Measurements from ENCODE around the gene PALMD. TPM values are rescaled to one million over a fixed set of nuclear protein-coding genes. Genes with fewer than 3 reads are reported as not detected.

PALMD gene
- total RNA-seq, 1 donor from 2014 or later: 0.58 TPM

DNA sequence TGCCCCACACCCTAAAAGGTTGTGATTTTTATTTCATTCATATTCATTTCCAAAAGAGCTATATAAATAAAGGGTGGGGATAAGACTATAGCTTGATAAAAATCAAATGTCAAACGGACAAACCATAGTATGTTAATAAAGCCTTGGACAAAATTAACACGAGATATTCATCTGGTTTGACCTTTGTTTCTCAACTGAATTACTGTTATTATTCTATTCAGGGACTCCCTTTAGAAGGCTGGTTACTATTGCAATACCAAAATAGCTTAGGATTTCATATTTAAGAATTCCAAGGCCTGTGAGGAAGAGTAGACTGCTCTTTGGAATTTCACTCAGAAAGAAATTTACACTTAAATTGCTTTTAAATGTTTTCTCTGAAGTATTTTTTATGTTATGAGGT lies 10.2 kb upstream of the PALMD start:
- DNase-seq (ENCODE audit: low spot score in 2 of 2, unreplicated experiment in 2 of 2): no peak
- H3K4me1 Mint-ChIP-seq: no peaks in the 10 kb centered on the region
- peaks cover 1% of the 10 kb centered on the region for H3K27me3 Mint-ChIP-seq (ENCODE audit: low read depth)
- no peak overlapping the region for H3K27ac Mint-ChIP-seq
- H3K9me3 Mint-ChIP-seq: no peaks in the 10 kb centered on the region
- H3K36me3 Mint-ChIP-seq: no peaks in the 10 kb centered on the region
- no peak overlapping the region for H3K4me3 Mint-ChIP-seq
- TF ChIP-seq, protein P1, sequence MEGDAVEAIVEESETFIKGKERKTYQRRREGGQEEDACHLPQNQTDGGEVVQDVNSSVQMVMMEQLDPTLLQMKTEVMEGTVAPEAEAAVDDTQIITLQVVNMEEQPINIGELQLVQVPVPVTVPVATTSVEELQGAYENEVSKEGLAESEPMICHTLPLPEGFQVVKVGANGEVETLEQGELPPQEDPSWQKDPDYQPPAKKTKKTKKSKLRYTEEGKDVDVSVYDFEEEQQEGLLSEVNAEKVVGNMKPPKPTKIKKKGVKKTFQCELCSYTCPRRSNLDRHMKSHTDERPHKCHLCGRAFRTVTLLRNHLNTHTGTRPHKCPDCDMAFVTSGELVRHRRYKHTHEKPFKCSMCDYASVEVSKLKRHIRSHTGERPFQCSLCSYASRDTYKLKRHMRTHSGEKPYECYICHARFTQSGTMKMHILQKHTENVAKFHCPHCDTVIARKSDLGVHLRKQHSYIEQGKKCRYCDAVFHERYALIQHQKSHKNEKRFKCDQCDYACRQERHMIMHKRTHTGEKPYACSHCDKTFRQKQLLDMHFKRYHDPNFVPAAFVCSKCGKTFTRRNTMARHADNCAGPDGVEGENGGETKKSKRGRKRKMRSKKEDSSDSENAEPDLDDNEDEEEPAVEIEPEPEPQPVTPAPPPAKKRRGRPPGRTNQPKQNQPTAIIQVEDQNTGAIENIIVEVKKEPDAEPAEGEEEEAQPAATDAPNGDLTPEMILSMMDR (IDR thresholded peaks at IDR 0.05; ENCODE audit: unreplicated experiment): no peak

- no peaks in the 10 kb centered on the region for H3K27me3 Mint-ChIP-seq (ENCODE audit: low read depth)
- no peaks in the 10 kb centered on the region for H3K9me3 Mint-ChIP-seq
- no peak overlapping the region for H3K27ac Mint-ChIP-seq
- DNase-seq (ENCODE audit: low spot score in 2 of 2, unreplicated experiment in 2 of 2): no peak
- H3K4me1 Mint-ChIP-seq: no peaks in the 10 kb centered on the region
- no peak overlapping the region for H3K4me3 Mint-ChIP-seq
- no peaks in the 10 kb centered on the region for H3K36me3 Mint-ChIP-seq
- TF ChIP-seq, protein P1 (IDR thresholded peaks at IDR 0.05; ENCODE audit: unreplicated experiment): no peak
Measured at GRCh38 chr1:99636647-99637175, 9.2 kb upstream of the PALMD start.

GRCh38 chr1:99638853-99639252 lies 7.1 kb upstream of the PALMD start:
- H3K36me3 Mint-ChIP-seq: no peaks in the 10 kb centered on the region
- no peaks in the 10 kb centered on the region for H3K9me3 Mint-ChIP-seq
- no peaks in the 10 kb centered on the region for H3K4me1 Mint-ChIP-seq
- DNase-seq (ENCODE audit: low spot score in 2 of 2, unreplicated experiment in 2 of 2): no peak
- no peak overlapping the region for H3K4me3 Mint-ChIP-seq
- no peak overlapping the region for H3K27ac Mint-ChIP-seq
- TF ChIP-seq, protein P1 (IDR thresholded peaks at IDR 0.05; ENCODE audit: unreplicated experiment): no peak
- H3K27me3 Mint-ChIP-seq (ENCODE audit: low read depth): no peaks in the 10 kb centered on the region

DNA sequence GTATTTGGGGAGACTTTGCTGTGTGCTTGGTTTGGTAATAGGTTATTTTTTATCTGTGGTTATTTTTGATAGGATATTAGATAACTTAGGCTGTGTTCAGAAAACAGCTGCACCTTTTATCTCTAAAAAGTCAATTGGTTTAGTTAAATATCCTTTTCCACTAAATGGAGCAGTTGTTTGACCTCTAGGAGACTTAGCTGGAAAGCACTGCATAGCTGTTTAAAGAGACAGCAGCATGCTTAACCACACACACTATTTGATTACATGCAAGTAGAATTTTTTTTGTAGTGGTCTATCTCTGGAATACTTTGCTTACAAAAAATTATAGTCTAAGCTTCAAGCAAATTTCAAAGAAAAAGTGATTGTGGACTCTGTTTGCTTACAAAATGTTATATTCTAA lies 6.5 kb upstream of the PALMD start:
- Mint-ChIP-seq H3K27me3 (ENCODE audit: low read depth) (no peaks in the 10 kb centered on the region), H3K9me3 (no peaks in the 10 kb centered on the region), H3K36me3 (no peaks in the 10 kb centered on the region), H3K4me1 (no peaks in the 10 kb centered on the region), H3K27ac (no peak overlapping the region), H3K4me3 (no peak overlapping the region)
- TF ChIP-seq, protein P1 (IDR thresholded peaks at IDR 0.05; ENCODE audit: unreplicated experiment): no peak
- DNase-seq (ENCODE audit: low spot score in 2 of 2, unreplicated experiment in 2 of 2): no peak

DNA sequence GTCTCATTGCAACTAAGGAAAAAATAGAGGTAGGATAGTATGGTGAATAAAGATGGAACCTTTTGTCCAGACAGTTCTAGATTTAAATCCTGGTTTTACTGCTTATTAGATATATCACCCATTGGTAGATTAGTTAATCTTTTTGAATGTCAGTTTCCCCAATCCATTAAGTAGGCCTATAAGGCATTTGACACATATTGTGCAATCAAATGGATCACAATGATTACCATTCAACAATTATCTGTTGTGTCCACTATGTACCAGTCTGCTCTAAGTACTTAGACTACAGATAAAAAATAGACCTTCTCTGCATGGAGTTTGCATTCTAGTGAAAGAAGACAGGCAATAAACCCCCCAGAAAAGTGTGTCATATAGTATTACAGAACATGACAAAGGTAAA lies 6.0 kb upstream of the PALMD start:
- TF ChIP-seq, protein P1 (IDR thresholded peaks at IDR 0.05; ENCODE audit: unreplicated experiment): no peak
- Mint-ChIP-seq H3K27me3 (ENCODE audit: low read depth) (no peaks in the 10 kb centered on the region), H3K27ac (no peak overlapping the region), H3K4me1 (peaks cover under 1% of the 10 kb centered on the region), H3K9me3 (no peaks in the 10 kb centered on the region), H3K4me3 (no peak overlapping the region), H3K36me3 (no peaks in the 10 kb centered on the region)
- DNase-seq (ENCODE audit: low spot score in 2 of 2, unreplicated experiment in 2 of 2): no peak

- Mint-ChIP-seq H3K9me3 (no peaks in the 10 kb centered on the region), H3K27me3 (ENCODE audit: low read depth) (no peaks in the 10 kb centered on the region), H3K4me1 (peaks cover 8% of the 10 kb centered on the region), H3K4me3 (no peak overlapping the region), H3K27ac (no peak overlapping the region), H3K36me3 (no peaks in the 10 kb centered on the region)
- DNase-seq (ENCODE audit: low spot score in 2 of 2, unreplicated experiment in 2 of 2): no peak
- TF ChIP-seq, protein P1 (IDR thresholded peaks at IDR 0.05; ENCODE audit: unreplicated experiment): no peak
Measured at GRCh38 chr1:99640672-99641071, 5.2 kb upstream of the PALMD start.
